HepG2 (cell line): ENCODE measurements around the gene TIAM2. TPM values are rescaled to one million over a fixed set of nuclear protein-coding genes. Genes with fewer than 3 reads are reported as not detected.

Experiments
- ATAC-seq: fragments of 200-7000 bp; cut with Tn5 transposase; 3 replicates; pipeline ENCODE4 v1.9.1; 2020; ENCODE audit warnings: mild to moderate bottlenecking, moderate library complexity
- BruUV-seq: library from RNA; stranded (reverse); fragments of 400-500 nt; replicated peaks from 2 replicates; lab custom pipeline; 2021; lab: Mats Ljungman, UMichigan
- CTCF ChIA-PET: fragments of 300-600 bp; formaldehyde crosslinking; extraction: SDS; loops from one replicate; lab custom pipeline; 2021; ENCODE audit warnings: low total read pairs, inconsistent platforms, low intra/inter-chr PET ratio; lab: Yijun Ruan, JAX
- POLR2A ChIA-PET: fragments of 350-600 bp; sonication (Branson Sonifier 250); formaldehyde crosslinking; loops from one replicate; lab custom pipeline; 2020; ENCODE audit warnings: antibody characterized with exemption, inconsistent platforms; lab: Yijun Ruan, JAX
- DNase-seq: peaks from one replicate; pipeline ENCODE4 v3.0.0-alpha.2; 2015; ENCODE audit warnings: low spot score
- FAIRE-seq: peaks from 3 replicates; lab custom pipeline; 2011; peaks lifted over from hg19 to GRCh38; lab: Jason Lieb, UNC
- H2AFZ ChIP-seq: one replicate; pipeline ENCODE4 v1.6.1; 2011; ENCODE audit warnings: low read length, inconsistent platforms
- H3K27ac ChIP-seq: fragments of 300-600 bp; 3 replicates; pipeline ENCODE4 v1.8.0; 2011; ENCODE audit warnings: mixed run types, mild to moderate bottlenecking, mixed read lengths, low read length, inconsistent platforms; ENCODE audit not compliant: insufficient read depth; ENCODE audit errors: extremely low read length
- H3K27me3 ChIP-seq, 2 experiments: fragments of 200-600 bp in 1 of 2; 2 replicates in 1 of 2; 3 replicates in 1 of 2; pipeline versions ENCODE4 v1.6.0 to v1.8.0; 2011; ENCODE audit warnings: low read length in 2 of 2, mild to moderate bottlenecking in 2 of 2, moderate library complexity in 2 of 2, inconsistent platforms in 1 of 2; ENCODE audit not compliant: insufficient read depth in 2 of 2, control insufficient read depth in 1 of 2
- H3K36me3 ChIP-seq, 2 experiments: fragments of 200-600 bp in 1 of 2; replicated peaks in 1 of 2; 2 replicates in 1 of 2; 3 replicates in 1 of 2; pipeline versions ENCODE4 v1.5.1 to v1.8.0; 2011; ENCODE audit warnings: low read length in 2 of 2, inconsistent platforms in 1 of 2; ENCODE audit not compliant: insufficient read depth in 2 of 2, control insufficient read depth in 1 of 2
- H3K4me1 ChIP-seq: 2 replicates; pipeline ENCODE4 v1.5.1; 2012; ENCODE audit warnings: low read length, inconsistent platforms; ENCODE audit not compliant: insufficient read depth
- H3K4me2 ChIP-seq: 2 replicates; pipeline ENCODE4 v1.6.0; 2011; ENCODE audit warnings: low read depth, low read length, inconsistent platforms
- H3K4me3 ChIP-seq, 3 experiments: fragments of 200-600 bp in 1 of 3; sonication (generic), shearing (Covaris generic) in 1 of 3; replicated peaks in 1 of 3; 2 replicates each; pipeline ENCODE4 v1.5.1; 2011 to 2016; ENCODE audit warnings: low read length in 3 of 3, inconsistent platforms in 2 of 3, low read depth in 2 of 3, mild to moderate bottlenecking in 2 of 3, control low read depth in 1 of 3, mixed read lengths in 1 of 3; ENCODE audit not compliant: insufficient read depth in 1 of 3
- H3K79me2 ChIP-seq: one replicate; pipeline ENCODE4 v1.6.1; 2011; ENCODE audit warnings: low read length, inconsistent platforms; ENCODE audit not compliant: insufficient read depth
- H3K9ac ChIP-seq: 2 replicates; pipeline ENCODE4 v1.6.0; 2011; ENCODE audit warnings: mild to moderate bottlenecking, low read depth, low read length, inconsistent platforms; ENCODE audit not compliant: insufficient read depth
- H3K9me3 ChIP-seq: 2 replicates; pipeline ENCODE4 v1.5.1; 2012; ENCODE audit warnings: mild to moderate bottlenecking, low read length
- H4K20me1 ChIP-seq: 2 replicates; pipeline ENCODE4 v1.6.0; 2011; ENCODE audit warnings: inconsistent platforms, mild to moderate bottlenecking, low read length, moderate library complexity; ENCODE audit not compliant: insufficient read depth
- AGO2 ChIP-seq: fragments of 200-400 bp; formaldehyde crosslinking; optimal IDR thresholded peaks from 2 replicates; pipeline ENCODE3; 2017; ENCODE audit warnings: mild to moderate bottlenecking, low read depth, low read length, moderate library complexity
- AKAP8 ChIP-seq: sonication (generic); formaldehyde crosslinking; IDR thresholded peaks from 2 replicates; pipeline ENCODE4 v1.5.1; 2020; ENCODE audit warnings: mild to moderate bottlenecking, missing genetic modification reagents
- CEBPZ ChIP-seq: IDR thresholded peaks from 2 replicates; pipeline ENCODE4 v1.6.1; 2012; ENCODE audit warnings: low read length, improper control_type of control experiment
- GPN1 ChIP-seq: sonication (generic); formaldehyde crosslinking; IDR thresholded peaks from 2 replicates; pipeline ENCODE4 v1.5.1; 2020; ENCODE audit warnings: missing genetic modification reagents, borderline replicate concordance
- HMGA1 ChIP-seq: sonication (generic); formaldehyde crosslinking; conservative IDR thresholded peaks from 2 replicates; pipeline ENCODE4 v1.4.0; 2020; ENCODE audit warnings: missing genetic modification reagents
- KDM1A ChIP-seq: IDR thresholded peaks from 2 replicates; pipeline ENCODE4 v1.6.1; 2016; ENCODE audit warnings: missing compliant biosample characterization
- MTA3 ChIP-seq: sonication (generic); formaldehyde crosslinking; IDR thresholded peaks from 2 replicates; pipeline ENCODE4 v1.4.0; 2020; ENCODE audit warnings: missing genetic modification reagents
- MXI1 ChIP-seq: IDR thresholded peaks from 3 replicates; pipeline ENCODE4 v1.6.1; 2012; ENCODE audit warnings: low read depth, low read length, inconsistent platforms, borderline replicate concordance
- NCOR1 ChIP-seq: fragments of 200-600 bp; sonication (generic); IDR thresholded peaks from 2 replicates; pipeline ENCODE4 v1.7.0; 2017; ENCODE audit warnings: antibody characterized with exemption, low read length, borderline replicate concordance
- RBFOX2 ChIP-seq: fragments of 200-400 bp; formaldehyde crosslinking; IDR thresholded peaks from 2 replicates; pipeline ENCODE4 v1.6.1; 2017; ENCODE audit warnings: low read depth, mild to moderate bottlenecking, low read length
- SMC3 ChIP-seq: IDR thresholded peaks from 2 replicates; pipeline ENCODE4 v1.6.1; 2011; ENCODE audit warnings: low read length, improper control_type of control experiment
- ZBTB39 ChIP-seq: sonication (generic); formaldehyde crosslinking; IDR thresholded peaks from 2 replicates; pipeline ENCODE4 v1.5.0; 2020; ENCODE audit warnings: missing genetic modification reagents
- ZFP1 ChIP-seq: IDR thresholded peaks from 2 replicates; pipeline ENCODE4 v1.6.1; 2016
- ZNF205 ChIP-seq: IDR thresholded peaks from 2 replicates; pipeline ENCODE4 v1.6.1; 2018; ENCODE audit warnings: missing biosample characterization, missing genetic modification reagents
- ZNF333 ChIP-seq: sonication (generic); formaldehyde crosslinking; IDR thresholded peaks from 2 replicates; pipeline ENCODE4 v1.4.0; 2020; ENCODE audit warnings: mild to moderate bottlenecking, missing genetic modification reagents, borderline replicate concordance
- ZNF749 ChIP-seq: sonication (generic); formaldehyde crosslinking; IDR thresholded peaks from 2 replicates; pipeline ENCODE4 v1.8.0; 2022; ENCODE audit warnings: mild to moderate bottlenecking, missing genetic modification reagents, moderate library complexity, borderline replicate concordance
- WGBS: methylation state at CpG from one replicate; pipeline ENCODE4 v1.1.6; 2017; ENCODE audit warnings: low lambda C conversion rate; 5-methylcytosine and 5-hydroxymethylcytosine counted together
- in situ Hi-C: cut with HindIII; loops from 2 replicates; pipeline ENCODE4 v1.10.0; 2017; ENCODE audit warnings: low pct_unique_long_range_greater_than_20kb; ENCODE audit not compliant: extremely low pct_ligation_motif_present
- intact Hi-C: fragments of 100-400 bp; cut with micrococcal nuclease; formaldehyde crosslinking; loops from one replicate; pipeline ENCODE4 v1.10.0; 2022; ENCODE audit not compliant: unreplicated experiment
- polyA plus RNA-seq, 8 experiments: library from polyadenylated mRNA; depleted of rRNA in 3 of 8; stranded (reverse) in 7 of 8; unstranded in 1 of 8; fragments of >200 nt; fragmentation: Illumina TruSeq in 4 of 8; extraction: Trizol in 4 of 8; gene quantifications; 2 replicates each; pipeline versions ENCODE4 v1.2.1 to v1.2.3, GENCODE V29; 2011 to 2016; ENCODE audit warnings: low read depth in 4 of 8, missing spikeins in 1 of 8, mixed read lengths in 1 of 8; ENCODE audit not compliant: insufficient read depth in 1 of 8
- total RNA-seq, 5 experiments: library from RNA; depleted of rRNA; stranded (reverse); fragments of >200 nt; fragmentation: Illumina TruSeq; extraction: Trizol; gene quantifications; 2 replicates each; pipeline ENCODE4 v1.2.3, GENCODE V29; 2016; ENCODE audit warnings: low read depth in 1 of 5

TIAM2 gene
- total and polyA plus RNA-seq, 2 of the 13 experiments (the other 11 are each of a cell fraction or from before 2014, with no cell fraction given): 4.1 to 4.5 TPM

- in situ Hi-C loops: no loop called here
- WGBS: 57% methylated on average over 4 of the region's 4 CpGs
- no peak overlapping the region for H3K27ac ChIP-seq
- no peak overlapping the region for H3K9ac ChIP-seq
- TF ChIP-seq NCOR1: no peak
- no peak for TF ChIP-seq AGO2
- no peak for TF ChIP-seq KDM1A (CRISPR knock-in tag)
- no peak for TF ChIP-seq CEBPZ
- H3K4me2 ChIP-seq: no peak overlapping the region
- FAIRE-seq: no peak
- ATAC-seq: no peak
- DNase-seq: no peak
- no peaks in the 10 kb centered on the region for H4K20me1 ChIP-seq
- H3K79me2 ChIP-seq: no peaks in the 10 kb centered on the region
- intact Hi-C loops: no loop called here
- no peaks in the 10 kb centered on the region for H3K36me3 ChIP-seq
- no peak overlapping the region for H3K4me3 ChIP-seq
- no TSS peak for BruUV-seq
- ChIA-PET POLR2A (no interaction called here), CTCF (no interaction called here)
- no peaks in the 10 kb centered on the region for H3K9me3 ChIP-seq
- no peak overlapping the region for H2AFZ ChIP-seq
- H3K4me1 ChIP-seq: peaks cover 17% of the 10 kb centered on the region
- no peaks in the 10 kb centered on the region for H3K27me3 ChIP-seq
These were observed 226.0 kb downstream of the TIAM2 start for GRCh38 chr6:155221086-155221485.

- WGBS: 53% methylated on average over 4 of the region's 4 CpGs
- ChIA-PET POLR2A (no interaction called here), CTCF (no interaction called here)
- TF ChIP-seq ZNF749 (CRISPR knock-in tag) (no peak), MXI1 (no peak), ZNF205 (CRISPR knock-in tag) (no peak), SMC3 (no peak), ZNF333 (CRISPR knock-in tag) (no peak), ZFP1 (no peak), ZBTB39 (CRISPR knock-in tag) (no peak), AKAP8 (CRISPR knock-in tag) (no peak), MTA3 (CRISPR knock-in tag) (no peak), RBFOX2 (no peak), HMGA1 (no peak), GPN1 (CRISPR knock-in tag) (no peak)
These were observed 227.4 kb downstream of the TIAM2 start for GRCh38 chr6:155222506-155222905.

More at GRCh38 chr6:155222506-155222905, 227.4 kb downstream of the TIAM2 start:
- Histone ChIP-seq H3K79me2 (no peaks in the 10 kb centered on the region), H3K4me3 (no peak overlapping the region), H3K9me3 (0 out of 2 replicates have a peak, but pooled peaks cover 7% of the 10 kb centered on the region), H3K4me2 (no peak overlapping the region), H3K27ac (no peak overlapping the region), H2AFZ (no peak overlapping the region), H3K4me1 (peaks cover 17% of the 10 kb centered on the region), H4K20me1 (no peaks in the 10 kb centered on the region), H3K36me3 (no peaks in the 10 kb centered on the region), H3K27me3 (no peaks in the 10 kb centered on the region), H3K9ac (no peak overlapping the region)
- intact Hi-C loops: no loop called here
- in situ Hi-C loops: no loop called here
- DNase-seq (no peak), FAIRE-seq (no peak), ATAC-seq (no peak)
- BruUV-seq: no TSS peak
